Brain microvascular endothelial cell (primary cell): ENCODE measurements around the gene TCF7L2.

ENCODE experiments used
- DNase-seq: peaks from one replicate; pipeline ENCODE4 v3.0.0-alpha.2; 2020
- H3K27ac ChIP-seq: fragments of 250-450 bp; sonication (Bioruptor Pico); 2 replicates; pipeline ENCODE4 v1.5.1; 2020; ENCODE audit warnings: mild to moderate bottlenecking, moderate library complexity
- H3K27me3 ChIP-seq: fragments of 250-450 bp; sonication (Bioruptor Pico); replicated peaks from 2 replicates; pipeline ENCODE4 v1.5.1; 2020; ENCODE audit warnings: mild to moderate bottlenecking
- H3K36me3 ChIP-seq: fragments of 250-450 bp; sonication (Bioruptor Pico); replicated peaks from 2 replicates; pipeline ENCODE4 v1.5.1; 2020; ENCODE audit warnings: mild to moderate bottlenecking
- H3K4me3 ChIP-seq: 2 replicates; pipeline ENCODE4 v1.5.1; 2011; ENCODE audit warnings: low read depth, mild to moderate bottlenecking, control low read depth, low read length, moderate library complexity
- CTCF ChIP-seq: IDR thresholded peaks from 2 replicates; pipeline ENCODE4 v1.5.1; 2011; ENCODE audit warnings: low read depth, mild to moderate bottlenecking, moderate library complexity, low read length, control low read depth, inconsistent platforms; ENCODE audit errors: missing control alignments
- in situ Hi-C: cut with HindIII; loops from 2 replicates; pipeline ENCODE4 v1.10.0; 2017; ENCODE audit warnings: low sequenced_read_pairs, low pct_ligation_motif_present

The TCF7L2 gene

GRCh38 chr10:113053881-113054280, 103.8 kb downstream of the TCF7L2 start:
- peak overlapping the region; percentile 27 for H3K27ac ChIP-seq

GRCh38 chr10:113055458-113055857, 105.4 kb downstream of the TCF7L2 start:
- in situ Hi-C loops, result no loop called here
- Histone ChIP-seq H3K4me3 (no peak overlapping the region), H3K36me3 (no peaks in the 10 kb centered on the region), H3K27me3 (no peaks in the 10 kb centered on the region), H3K27ac (peak overlapping the region; percentile 87)
- no peak for TF ChIP-seq CTCF
- no peak for DNase-seq

More at GRCh38 chr10:113053881-113054280, 103.8 kb downstream of the TCF7L2 start:
- Histone ChIP-seq H3K4me3 (no peak overlapping the region), H3K27me3 (no peaks in the 10 kb centered on the region), H3K36me3 (no peaks in the 10 kb centered on the region)
- in situ Hi-C loops, result no loop called here
- no peak for TF ChIP-seq CTCF
- no peak for DNase-seq

- TF ChIP-seq CTCF, result no peak
- H3K36me3 ChIP-seq, result no peaks in the 10 kb centered on the region
- H3K27me3 ChIP-seq, result no peaks in the 10 kb centered on the region
- H3K4me3 ChIP-seq, result no peak overlapping the region
- in situ Hi-C loops, result no loop called here
- peak overlapping the region; percentile 87 for H3K27ac ChIP-seq
- DNase-seq, result no peak
Measured at GRCh38 chr10:113056030-113056429, 106.0 kb downstream of the TCF7L2 start.

GRCh38 chr10:113056441-113057021, 106.5 kb downstream of the TCF7L2 start:
- peak; percentile 66 for DNase-seq
- in situ Hi-C loops, result no loop called here
- Histone ChIP-seq H3K36me3 (no peaks in the 10 kb centered on the region), H3K27me3 (no peaks in the 10 kb centered on the region), H3K4me3 (no peak overlapping the region), H3K27ac (peak overlapping the region; percentile 87)
- no peak for TF ChIP-seq CTCF

- no peaks in the 10 kb centered on the region for H3K27me3 ChIP-seq
- no peak overlapping the region for H3K4me3 ChIP-seq
- no peak for TF ChIP-seq CTCF
- H3K36me3 ChIP-seq, result no peaks in the 10 kb centered on the region
- in situ Hi-C loops, result no loop called here
- H3K27ac ChIP-seq, result peak overlapping the region; percentile 72
- no peak for DNase-seq
Measured at GRCh38 chr10:113057948-113058522, 108.0 kb downstream of the TCF7L2 start.
